H9 (cell line): ENCODE data around the gene AK4. TPM values are rescaled to one million over a fixed set of nuclear protein-coding genes. Genes with fewer than 3 reads are reported as not detected.
"Not testable (repeated sequence)": the region's sequence is repeated elsewhere in the genome, so short reads cannot be mapped to it uniquely, and the experiment has no call there.

ENCODE experiments used
- DNase-seq: peaks from one replicate; pipeline ENCODE4 v3.0.0-alpha.2; 2017
- H2AFZ ChIP-seq: one replicate; pipeline ENCODE4 v1.6.1; 2013; ENCODE audit warnings: mild to moderate bottlenecking, low read length, control low read depth, moderate library complexity
- H2AK5ac ChIP-seq: 2 replicates; pipeline ENCODE4 v1.6.1; 2013; ENCODE audit warnings: low read length, control low read depth, mixed read lengths; ENCODE audit not compliant: insufficient read length
- H2BK120ac ChIP-seq: one replicate; pipeline ENCODE4 v1.6.1; 2013; ENCODE audit warnings: low read depth, mild to moderate bottlenecking, low read length, control low read depth, inconsistent platforms; ENCODE audit not compliant: poor library complexity, severe bottlenecking
- H2BK12ac ChIP-seq: 2 replicates; pipeline ENCODE4 v1.6.1; 2013; ENCODE audit warnings: low read length, control low read depth, mixed read lengths, low read depth; ENCODE audit not compliant: insufficient read length
- H2BK15ac ChIP-seq: 2 replicates; pipeline ENCODE4 v1.6.1; 2013; ENCODE audit warnings: low read depth, low read length, control low read depth
- H2BK20ac ChIP-seq: one replicate; pipeline ENCODE4 v1.6.1; 2013; ENCODE audit warnings: low read depth, mild to moderate bottlenecking, low read length, control low read depth, inconsistent platforms; ENCODE audit not compliant: poor library complexity, severe bottlenecking
- H2BK5ac ChIP-seq: 2 replicates; pipeline ENCODE4 v1.6.1; 2013; ENCODE audit warnings: low read length, control low read depth, mixed read lengths; ENCODE audit not compliant: insufficient read length
- H3K14ac ChIP-seq: 2 replicates; pipeline ENCODE4 v1.6.1; 2013; ENCODE audit warnings: low read length, control low read depth; ENCODE audit not compliant: insufficient read depth
- H3K18ac ChIP-seq: 2 replicates; pipeline ENCODE4 v1.6.1; 2013; ENCODE audit warnings: low read depth, mild to moderate bottlenecking, mixed read lengths, low read length, control low read depth; ENCODE audit not compliant: insufficient read length
- H3K23ac ChIP-seq: 2 replicates; pipeline ENCODE4 v1.6.1; 2013; ENCODE audit warnings: low read length, control low read depth, mixed read lengths, low read depth; ENCODE audit not compliant: insufficient read length
- H3K23me2 ChIP-seq: 2 replicates; pipeline ENCODE4 v1.6.1; 2013; ENCODE audit warnings: low read depth, mild to moderate bottlenecking, mixed read lengths, low read length, control low read depth; ENCODE audit not compliant: insufficient read length, poor library complexity, severe bottlenecking
- H3K27ac ChIP-seq: 2 replicates; pipeline ENCODE4 v1.5.1; 2013; ENCODE audit warnings: low read length, control low read depth, mixed read lengths, low read depth; ENCODE audit not compliant: insufficient read length
- H3K27me3 ChIP-seq: 2 replicates; pipeline ENCODE4 v1.6.1; 2013; ENCODE audit warnings: low read length, control low read depth, inconsistent platforms; ENCODE audit not compliant: insufficient read depth
- H3K4ac ChIP-seq: 2 replicates; pipeline ENCODE4 v1.6.1; 2013; ENCODE audit warnings: low read depth, mild to moderate bottlenecking, control low read depth, inconsistent platforms, low read length, moderate library complexity
- H3K4me1 ChIP-seq: 2 replicates; pipeline ENCODE4 v1.6.1; 2013; ENCODE audit warnings: low read length, control low read depth, inconsistent platforms; ENCODE audit not compliant: insufficient read depth
- H3K4me2 ChIP-seq: 2 replicates; pipeline ENCODE4 v1.6.1; 2013; ENCODE audit warnings: low read length, control low read depth, mixed read lengths; ENCODE audit not compliant: insufficient read length, insufficient read depth
- H3K56ac ChIP-seq: 2 replicates; pipeline ENCODE4 v1.6.1; 2013; ENCODE audit warnings: low read depth, mild to moderate bottlenecking, mixed read lengths, low read length, control low read depth; ENCODE audit not compliant: insufficient read length
- H3K79me1 ChIP-seq: 2 replicates; pipeline ENCODE4 v1.6.1; 2013; ENCODE audit warnings: low read depth, mild to moderate bottlenecking, moderate library complexity, low read length, control low read depth, inconsistent platforms; ENCODE audit not compliant: insufficient read depth, poor library complexity, severe bottlenecking
- H3K79me2 ChIP-seq: 2 replicates; pipeline ENCODE4 v1.6.1; 2013; ENCODE audit warnings: low read length, control low read depth, inconsistent platforms; ENCODE audit not compliant: insufficient read depth
- H3K9ac ChIP-seq: 2 replicates; pipeline ENCODE4 v1.6.1; 2013; ENCODE audit warnings: low read length, control low read depth, mixed read lengths; ENCODE audit not compliant: insufficient read length; ENCODE audit errors: extremely low read depth
- H3K9me3 ChIP-seq: one replicate; pipeline ENCODE4 v1.6.1; 2013; ENCODE audit warnings: low read depth, low read length, inconsistent platforms; ENCODE audit not compliant: control insufficient read depth
- H3T11ph ChIP-seq: one replicate; pipeline ENCODE4 v1.6.1; 2013; ENCODE audit warnings: mild to moderate bottlenecking, low read length, control low read depth, inconsistent platforms
- H4K20me1 ChIP-seq: one replicate; pipeline ENCODE4 v1.6.1; 2013; ENCODE audit not compliant: control insufficient read depth, insufficient read length, insufficient read depth
- H4K5ac ChIP-seq: 2 replicates; pipeline ENCODE4 v1.6.1; 2013; ENCODE audit warnings: low read depth, mild to moderate bottlenecking, mixed read lengths, low read length, control low read depth; ENCODE audit not compliant: insufficient read length
- H4K8ac ChIP-seq: replicated peaks from 2 replicates; pipeline ENCODE4 v1.6.1; 2013; ENCODE audit warnings: low read length, control low read depth, mixed read lengths, low read depth; ENCODE audit not compliant: insufficient read length
- H4K91ac ChIP-seq: 2 replicates; pipeline ENCODE4 v1.6.1; 2013; ENCODE audit warnings: low read depth, mild to moderate bottlenecking, moderate library complexity, mixed read lengths, low read length, control low read depth; ENCODE audit not compliant: insufficient read length
- H3K27ac Mint-ChIP-seq, 3 experiments: 2 replicates in 2 of 3; 3 replicates in 1 of 3; pipeline ENCODE4 v1.8.0; 2020 to 2021; ENCODE audit warnings: mixed read lengths in 3 of 3, mild to moderate bottlenecking in 1 of 3, moderate library complexity in 1 of 3
- H3K27me3 Mint-ChIP-seq: 2 replicates; pipeline ENCODE4 v1.8.0; 2021; ENCODE audit warnings: low read depth, mild to moderate bottlenecking, moderate library complexity, mixed read lengths
- H3K36me3 Mint-ChIP-seq, 3 experiments: 2 replicates in 2 of 3; 3 replicates in 1 of 3; pipeline ENCODE4 v1.8.0; 2020 to 2021; ENCODE audit warnings: low read depth in 3 of 3, mixed read lengths in 3 of 3; ENCODE audit not compliant: insufficient read depth in 1 of 3
- H3K4me1 Mint-ChIP-seq, 2 experiments: 2 replicates each; pipeline ENCODE4 v1.8.0; 2020; ENCODE audit warnings: mixed read lengths in 2 of 2
- H3K4me3 Mint-ChIP-seq, 2 experiments: 2 replicates in 1 of 2; 3 replicates in 1 of 2; pipeline ENCODE4 v1.8.0; 2020 to 2021; ENCODE audit warnings: mild to moderate bottlenecking in 2 of 2, mixed read lengths in 2 of 2, moderate library complexity in 1 of 2
- H3K9me3 Mint-ChIP-seq, 2 experiments: 2 replicates in 1 of 2; 3 replicates in 1 of 2; pipeline ENCODE4 v1.8.0; 2020; ENCODE audit warnings: mild to moderate bottlenecking in 2 of 2, mixed read lengths in 2 of 2, moderate library complexity in 1 of 2
- WGBS: extraction: QIAGEN DNeasy Blood & Tissue Kit; methylation state at CpG from one replicate; pipeline ENCODE4 v1.1.7; 2013; ENCODE audit warnings: missing lambda C conversion rate, low lambda C conversion rate, mixed read lengths; ENCODE audit not compliant: insufficient read length; ENCODE audit errors: extremely low coverage; 5-methylcytosine and 5-hydroxymethylcytosine counted together
- long read RNA-seq: library from polyadenylated mRNA; unstranded; transcript quantifications from one replicate; pipeline ENCODE4 v2.0.0, GENCODE V29; 2020
- total RNA-seq: library from RNA; stranded (reverse); gene quantifications from 2 replicates; pipeline ENCODE4 v1.2.1, GENCODE V29; 2021

AK4 gene
- 45.2 and 45.6 TPM in 2 replicates for total RNA-seq
- long read RNA-seq, full-length matches to known transcripts, result 170 of 206 reads
- long read RNA-seq, partial matches to known transcripts, result 3 of 206 reads
- long read RNA-seq, other reads (novel, unspliced or antisense), result 33 of 206 reads

- Histone ChIP-seq H3K79me2 (peaks cover 14% of the 10 kb centered on the region; the same call in 1 of the 2 replicates), H3K4me2 (peak within 1 kb of the TSS; percentile 96), H3K9ac (peak within 1 kb of the TSS; percentile 69), H3K14ac (peak within 1 kb of the TSS; percentile 83), H3K23me2 (peaks cover 26% of the 10 kb centered on the region), H3K27ac (peak within 1 kb of the TSS; percentile 52), H3K18ac (peak within 1 kb of the TSS; percentile 33)
- not testable (repeated sequence) for H3K4me1 ChIP-seq, H4K91ac ChIP-seq, H4K20me1 ChIP-seq, H2BK20ac ChIP-seq, H3K27me3 ChIP-seq, H3K9me3 Mint-ChIP-seq, H3K79me1 ChIP-seq, H3K23ac ChIP-seq, H4K8ac ChIP-seq, H2AFZ ChIP-seq, H3K56ac ChIP-seq, H3K4ac ChIP-seq, H2BK15ac ChIP-seq, H2BK120ac ChIP-seq, H2BK12ac ChIP-seq, H4K5ac ChIP-seq, DNase-seq, H3K9me3 ChIP-seq, H3K36me3 Mint-ChIP-seq, H2BK5ac ChIP-seq, H3T11ph ChIP-seq, H2AK5ac ChIP-seq
- H3K27me3 Mint-ChIP-seq, result peaks cover 74% of the 10 kb centered on the region
- H3K27ac Mint-ChIP-seq, result peak within 1 kb of the TSS; percentile 47 to 100 (median 80); a peak in 5 of 7 replicates
- WGBS, result no CpG with 5 or more reads among the region's 33 CpGs
- peak within 1 kb of the TSS; percentile 77 to 95 for H3K4me3 Mint-ChIP-seq
- peaks cover 31 to 41% of the 10 kb centered on the region in 2 experiments for H3K4me1 Mint-ChIP-seq
These were observed at the start of gene AK4 for GRCh38 chr1:65148178-65148547. Gene AK4, plus strand, starts transcription at chr1:65148203. Its CDS starts 205 bp downstream, at chr1:65148408.
